PC-3 (cell line): ENCODE results near the gene CDH16. TPM values are rescaled to one million over a fixed set of nuclear protein-coding genes. Genes with fewer than 3 reads are reported as not detected.
A peak's percentile ranks its signal among the peaks of the same experiment; 100 is the strongest.

Experiments used
- ATAC-seq: fragments of 200-7000 bp; cut with Tn5 transposase; 2 replicates; pipeline ENCODE4 v1.9.1; 2020; ENCODE audit warnings: mild to moderate bottlenecking, moderate library complexity
- BruUV-seq: library from RNA; stranded (reverse); fragments of 400-500 nt; replicated peaks from 2 replicates; lab custom pipeline; 2021; lab: Mats Ljungman, UMichigan
- CTCF ChIA-PET: fragments of 300-600 bp; sonication (Branson Sonifier 250); formaldehyde crosslinking; loops from one replicate; lab custom pipeline; 2022; ENCODE audit warnings: antibody characterized with exemption; lab: Charles Lee
- POLR2A ChIA-PET: fragments of 300-600 bp; sonication (Branson Sonifier 250); formaldehyde crosslinking; loops from one replicate; lab custom pipeline; 2022; ENCODE audit warnings: antibody characterized with exemption; ENCODE audit not compliant: unreplicated experiment; lab: Charles Lee
- DNase-seq: peaks from one replicate; pipeline ENCODE4 v3.0.0-alpha.2; 2015
- H2AFZ ChIP-seq: fragments of 300-600 bp; sonication (generic); 2 replicates; pipeline ENCODE4 v1.6.0; 2016; ENCODE audit warnings: antibody characterized with exemption, low read length
- H3F3A ChIP-seq: fragments of 300-600 bp; sonication (generic); one replicate; pipeline ENCODE4 v1.6.0; 2017; ENCODE audit warnings: antibody characterized with exemption, low read length, control low read depth, mild to moderate bottlenecking; ENCODE audit not compliant: unreplicated experiment
- H3K27ac ChIP-seq: fragments of 300-600 bp; sonication (generic); 2 replicates; pipeline ENCODE4 v1.5.1; 2016; ENCODE audit warnings: mild to moderate bottlenecking, low read length
- H3K27me3 ChIP-seq: fragments of 300-600 bp; sonication (generic); 2 replicates; pipeline ENCODE4 v1.6.1; 2016; ENCODE audit warnings: low read length, mixed read lengths
- H3K36me3 ChIP-seq: fragments of 300-600 bp; sonication (generic); 2 replicates; pipeline ENCODE4 v1.6.1; 2016; ENCODE audit warnings: low read depth, mixed run types, low read length, mixed read lengths
- H3K4me1 ChIP-seq: fragments of 300-600 bp; sonication (generic); 2 replicates; pipeline ENCODE4 v1.5.1; 2016; ENCODE audit warnings: low read length; ENCODE audit not compliant: insufficient read depth
- H3K4me2 ChIP-seq: fragments of 300-600 bp; sonication (generic); 2 replicates; pipeline ENCODE4 v1.6.0; 2016; ENCODE audit warnings: low read length
- H3K4me3 ChIP-seq: fragments of 300-600 bp; sonication (generic); 2 replicates; pipeline ENCODE4 v1.5.1; 2016; ENCODE audit warnings: mild to moderate bottlenecking, low read length, mixed read lengths
- H3K79me2 ChIP-seq: fragments of 300-600 bp; sonication (generic); 2 replicates; pipeline ENCODE4 v1.6.1; 2017; ENCODE audit warnings: low read length, mixed read lengths
- H3K9ac ChIP-seq: fragments of 300-600 bp; sonication (generic); 2 replicates; pipeline ENCODE4 v1.6.0; 2016; ENCODE audit warnings: mild to moderate bottlenecking, low read length
- H3K9me2 ChIP-seq: fragments of 300-600 bp; sonication (generic); replicated peaks from 2 replicates; pipeline ENCODE4 v1.6.1; 2016; ENCODE audit warnings: mixed run types, low read length, mixed read lengths
- H3K9me3 ChIP-seq: fragments of 300-600 bp; sonication (generic); 2 replicates; pipeline ENCODE4 v1.6.1; 2016; ENCODE audit warnings: low read length, mixed read lengths
- H4K20me1 ChIP-seq: fragments of 300-600 bp; sonication (generic); 2 replicates; pipeline ENCODE4 v1.6.1; 2016; ENCODE audit warnings: low read length, mixed read lengths
- CTCF ChIP-seq: fragments of 300-600 bp; sonication (generic); conservative IDR thresholded peaks from 2 replicates; pipeline ENCODE4 v1.5.1; 2017; ENCODE audit warnings: antibody characterized with exemption, low read depth, mild to moderate bottlenecking, low read length
- EZH2 ChIP-seq: fragments of 300-600 bp; sonication (generic); IDR thresholded peaks from one replicate; pipeline ENCODE4 v1.6.1; 2017; ENCODE audit warnings: antibody characterized with exemption, mild to moderate bottlenecking, low read length; ENCODE audit not compliant: unreplicated experiment
- EZH2phosphoT487 ChIP-seq: fragments of 300-600 bp; sonication (generic); IDR thresholded peaks from 2 replicates; pipeline ENCODE4 v1.6.1; 2018; ENCODE audit warnings: mild to moderate bottlenecking, antibody characterized with exemption, low read length, borderline replicate concordance
- intact Hi-C: fragments of 100-400 bp; cut with micrococcal nuclease; formaldehyde crosslinking; loops from 2 replicates; pipeline ENCODE4 v1.9.0; 2023
- total RNA-seq: library from RNA; depleted of rRNA; stranded (reverse); fragments of >200 nt; gene quantifications from 2 replicates; pipeline ENCODE4 v1.2.3, GENCODE V29; 2014

The CDH16 gene
- total RNA-seq, 1 experiment from 2014 or later, result not detected

GRCh38 chr16:66933776-66934137 lies 15.1 kb upstream of the CDH16 start:
- Histone ChIP-seq H3F3A (no peaks in the 10 kb centered on the region), H3K4me2 (peak overlapping the region; percentile 100), H3K4me1 (peaks cover 14% of the 10 kb centered on the region; the same call in 1 of the 2 replicates), H4K20me1 (peaks cover 3% of the 10 kb centered on the region; the same call in 1 of the 2 replicates), H3K36me3 (no peaks in the 10 kb centered on the region; the same call in 1 of the 2 replicates), H3K27me3 (no peaks in the 10 kb centered on the region), H2AFZ (peak overlapping the region; percentile 85), H3K9me3 (no peaks in the 10 kb centered on the region), H3K79me2 (peaks cover 42% of the 10 kb centered on the region), H3K9ac (peak overlapping the region; percentile 92), H3K4me3 (peak overlapping the region; percentile 95), H3K9me2 (no peaks in the 10 kb centered on the region), H3K27ac (peak overlapping the region; percentile 74)
- POLR2A ChIA-PET, result no interaction called here
- CTCF ChIA-PET, result no interaction called here
- peak; percentile 10 for ATAC-seq
- TSS peak; percentile 64 for BruUV-seq
- intact Hi-C loops, result no loop called here
- TF ChIP-seq CTCF (no peak), EZH2phosphoT487 (no peak), EZH2 (no peak)
- DNase-seq, result peak; percentile 55

- Histone ChIP-seq H3K27ac (no peak overlapping the region), H3F3A (no peaks in the 10 kb centered on the region), H3K4me1 (peaks cover 20% of the 10 kb centered on the region; the same call in 1 of the 2 replicates), H3K4me3 (no peak overlapping the region), H2AFZ (no peak overlapping the region), H3K36me3 (no peaks in the 10 kb centered on the region; the same call in 1 of the 2 replicates), H3K4me2 (no peak overlapping the region), H3K9me2 (no peaks in the 10 kb centered on the region), H4K20me1 (peaks cover 3% of the 10 kb centered on the region; the same call in 1 of the 2 replicates), H3K9ac (no peak overlapping the region), H3K9me3 (no peaks in the 10 kb centered on the region), H3K79me2 (peaks cover 42% of the 10 kb centered on the region), H3K27me3 (no peaks in the 10 kb centered on the region)
- ATAC-seq (no peak), DNase-seq (no peak)
- ChIA-PET CTCF (no interaction called here), POLR2A (no interaction called here)
- BruUV-seq, result no TSS peak
- intact Hi-C loops, result no loop called here
- TF ChIP-seq CTCF (no peak), EZH2phosphoT487 (no peak), EZH2 (no peak)
These were observed 13.4 kb upstream of the CDH16 start for GRCh38 chr16:66932076-66932475.

GRCh38 chr16:66931665-66932064 lies 13.0 kb upstream of the CDH16 start:
- Histone ChIP-seq H4K20me1 (peaks cover 3% of the 10 kb centered on the region; the same call in 1 of the 2 replicates), H3K36me3 (no peaks in the 10 kb centered on the region; the same call in 1 of the 2 replicates), H3K4me2 (no peak overlapping the region), H3K9ac (no peak overlapping the region), H3K79me2 (peaks cover 41% of the 10 kb centered on the region), H3K4me1 (peaks cover 20% of the 10 kb centered on the region; the same call in 1 of the 2 replicates), H3K27me3 (no peaks in the 10 kb centered on the region), H3K9me2 (no peaks in the 10 kb centered on the region), H2AFZ (no peak overlapping the region), H3K27ac (no peak overlapping the region), H3K4me3 (no peak overlapping the region), H3K9me3 (no peaks in the 10 kb centered on the region), H3F3A (no peaks in the 10 kb centered on the region)
- no TSS peak for BruUV-seq
- ATAC-seq (no peak), DNase-seq (no peak)
- intact Hi-C loops, result no loop called here
- ChIA-PET CTCF (no interaction called here), POLR2A (no interaction called here)
- no peak for TF ChIP-seq EZH2
- TF ChIP-seq CTCF, result no peak
- no peak for TF ChIP-seq EZH2phosphoT487
